Keratinocyte (primary cell): ENCODE data around the gene MRPL49.

Experiments
- EZH2 ChIP-seq: IDR thresholded peaks from one replicate; pipeline ENCODE4 v1.6.1; 2012; ENCODE audit warnings: inconsistent platforms, mild to moderate bottlenecking, low read length, moderate library complexity
- TF ChIP-seq, protein P1 (sequence below), 3 experiments: IDR thresholded peaks in 1 of 3; conservative IDR thresholded peaks in 1 of 3; optimal IDR thresholded peaks in 1 of 3; 2 replicates in 2 of 3; 3 replicates in 1 of 3; pipeline versions ENCODE3 to v1.5.1; 2011; ENCODE audit warnings: low read length in 3 of 3, mild to moderate bottlenecking in 3 of 3, moderate library complexity in 2 of 3, control low read depth in 1 of 3, inconsistent platforms in 1 of 3; ENCODE audit not compliant: insufficient read depth in 2 of 3; ENCODE audit errors: extremely low read depth in 1 of 3

DNA sequence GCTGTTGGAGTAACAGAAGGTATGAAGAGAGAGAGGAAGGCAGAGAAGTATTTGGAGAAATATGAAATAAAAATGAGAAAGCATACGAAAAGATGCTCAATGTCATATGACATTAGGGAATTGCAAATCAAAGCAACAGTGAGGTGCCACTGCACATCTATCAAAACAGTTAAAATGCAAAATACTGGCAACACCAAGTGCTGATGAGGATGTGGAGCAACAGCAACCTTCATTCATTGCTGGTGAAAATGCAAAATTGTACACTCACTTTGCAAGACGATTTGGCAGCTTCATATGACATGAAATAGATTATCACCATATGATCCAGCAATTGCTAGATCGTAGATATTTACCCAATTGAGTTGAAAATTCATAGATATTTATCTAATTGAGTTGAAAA is 38.5 kb downstream of the MRPL49 start:
- TF ChIP-seq, protein P1, sequence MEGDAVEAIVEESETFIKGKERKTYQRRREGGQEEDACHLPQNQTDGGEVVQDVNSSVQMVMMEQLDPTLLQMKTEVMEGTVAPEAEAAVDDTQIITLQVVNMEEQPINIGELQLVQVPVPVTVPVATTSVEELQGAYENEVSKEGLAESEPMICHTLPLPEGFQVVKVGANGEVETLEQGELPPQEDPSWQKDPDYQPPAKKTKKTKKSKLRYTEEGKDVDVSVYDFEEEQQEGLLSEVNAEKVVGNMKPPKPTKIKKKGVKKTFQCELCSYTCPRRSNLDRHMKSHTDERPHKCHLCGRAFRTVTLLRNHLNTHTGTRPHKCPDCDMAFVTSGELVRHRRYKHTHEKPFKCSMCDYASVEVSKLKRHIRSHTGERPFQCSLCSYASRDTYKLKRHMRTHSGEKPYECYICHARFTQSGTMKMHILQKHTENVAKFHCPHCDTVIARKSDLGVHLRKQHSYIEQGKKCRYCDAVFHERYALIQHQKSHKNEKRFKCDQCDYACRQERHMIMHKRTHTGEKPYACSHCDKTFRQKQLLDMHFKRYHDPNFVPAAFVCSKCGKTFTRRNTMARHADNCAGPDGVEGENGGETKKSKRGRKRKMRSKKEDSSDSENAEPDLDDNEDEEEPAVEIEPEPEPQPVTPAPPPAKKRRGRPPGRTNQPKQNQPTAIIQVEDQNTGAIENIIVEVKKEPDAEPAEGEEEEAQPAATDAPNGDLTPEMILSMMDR (optimal IDR thresholded peaks at IDR 0.05 in 1 of 3, IDR thresholded peaks at IDR 0.05 in 1 of 3, conservative IDR thresholded peaks at IDR 0.05 in 1 of 3; ENCODE audit: extremely low read depth in 1 of 3, insufficient read depth in 2 of 3, low read length in 3 of 3): no peak
- no peak for TF ChIP-seq EZH2
